Lung (tissue), 12 donors: Measurements from ENCODE around the gene PAPLN. TPM values are rescaled to one million over a fixed set of nuclear protein-coding genes. Genes with fewer than 3 reads are reported as not detected.

ENCODE experiments used
- ATAC-seq: fragments of 200-7000 bp; cut with Tn5 transposase; one replicate; pipeline ENCODE4 v1.9.1; 2020; ENCODE audit warnings: moderate number of reproducible peaks; ENCODE audit not compliant: insufficient read depth, low FRiP score
- DNase-seq, 3 donors: peaks; one replicate each; pipeline ENCODE4 v3.0.0-alpha.2; 2013 to 2017
- H3K27ac ChIP-seq, 2 donors: one replicate each; pipeline ENCODE4 v1.5.1; 2013; ENCODE audit warnings: mild to moderate bottlenecking in 2 of 2, moderate library complexity in 2 of 2, control low read depth in 1 of 2, inconsistent platforms in 1 of 2, low read depth in 1 of 2, low read length in 1 of 2
- H3K27me3 ChIP-seq, 3 donors: one replicate each; pipeline ENCODE4 v1.5.1; 2013; ENCODE audit warnings: low read length in 2 of 3; ENCODE audit not compliant: control insufficient read depth in 3 of 3, insufficient read depth in 3 of 3
- H3K36me3 ChIP-seq, 4 donors: one replicate each; pipeline ENCODE4 v1.5.1; 2013; ENCODE audit warnings: low read length in 4 of 4, mild to moderate bottlenecking in 1 of 4, moderate library complexity in 1 of 4; ENCODE audit not compliant: control insufficient read depth in 4 of 4, insufficient read depth in 4 of 4
- H3K4me1 ChIP-seq, 5 donors: one replicate each; pipeline ENCODE4 v1.5.1; 2013; ENCODE audit warnings: low read length in 5 of 5, mild to moderate bottlenecking in 2 of 5, moderate library complexity in 1 of 5; ENCODE audit not compliant: control insufficient read depth in 5 of 5, insufficient read depth in 5 of 5
- H3K4me3 ChIP-seq: one replicate; pipeline ENCODE4 v1.5.1; 2013; ENCODE audit warnings: mild to moderate bottlenecking, control low read depth, moderate library complexity
- H3K9ac ChIP-seq, 2 donors: one replicate each; pipeline ENCODE4 v1.5.1; 2013; ENCODE audit warnings: low read length in 2 of 2, control low read depth in 1 of 2; ENCODE audit not compliant: insufficient read depth in 1 of 2
- H3K9me3 ChIP-seq, 4 donors: one replicate each; pipeline ENCODE4 v1.5.1; 2013; ENCODE audit warnings: low read length in 3 of 4, mild to moderate bottlenecking in 1 of 4, moderate library complexity in 1 of 4; ENCODE audit not compliant: control insufficient read depth in 4 of 4, insufficient read depth in 3 of 4
- CTCF ChIP-seq: IDR thresholded peaks from 2 replicates; pipeline ENCODE4 v1.5.1; 2012; ENCODE audit warnings: mild to moderate bottlenecking; ENCODE audit errors: control extremely low read depth, extremely low read depth
- WGBS, 2 donors: extraction: QIAGEN DNeasy Blood & Tissue Kit; methylation state at CpG; one replicate each; pipeline ENCODE4 v1.1.7; 2013; 5-methylcytosine and 5-hydroxymethylcytosine counted together
- polyA plus RNA-seq, 2 donors: library from polyadenylated mRNA; stranded (reverse); fragments of 200-250 nt; gene quantifications; one replicate each; pipeline ENCODE4 v1.2.1, GENCODE V29; 2013
- total RNA-seq, 2 donors: library from RNA; depleted of rRNA in 1 of 2; stranded (reverse); fragments of >200 nt in 1 of 2; gene quantifications; one replicate each; pipeline ENCODE4 v1.2.1, GENCODE V29; 2014 to 2021
- donor health status: control.
- donor health status: control.
- donor health status: Bipolar disorder and iron deficiency.
- donor health status: healthy.
- donor health status: DM: yes; HTN: yes; CAD: no.

PAPLN gene
- total and polyA plus RNA-seq, 4 donors = 2.9 to 18.0 (median 8.3) TPM

GRCh38 chr14:73264080-73264884 is 27.0 kb downstream of the PAPLN start:
- Histone ChIP-seq H3K4me1 (peaks cover 0 to 2% (median 0%) of the 10 kb centered on the region in 5 donors), H3K36me3 (peaks cover 0 to 2% (median 0%) of the 10 kb centered on the region in 4 donors), H3K27me3 (no peaks in the 10 kb centered on the region), H3K9me3 (no peaks in the 10 kb centered on the region), H3K27ac (no peak overlapping the region), H3K4me3 (no peak overlapping the region), H3K9ac (no peak overlapping the region)
- TF ChIP-seq CTCF = no peak
- no peak for DNase-seq
- ATAC-seq = no peak
- 89 to 96% methylated on average over 22 to 23 of the region's 23 CpGs for WGBS, 2 donors

- Histone ChIP-seq H3K36me3 (peaks cover 0 to 2% (median 0%) of the 10 kb centered on the region in 4 donors), H3K9me3 (no peaks in the 10 kb centered on the region), H3K4me3 (no peak overlapping the region), H3K9ac (no peak overlapping the region), H3K27ac (no peak overlapping the region), H3K4me1 (peaks cover 0 to 8% (median 4%) of the 10 kb centered on the region in 5 donors), H3K27me3 (no peaks in the 10 kb centered on the region)
- ATAC-seq (no peak), DNase-seq (no peak)
- no peak for TF ChIP-seq CTCF
- WGBS, 2 donors = 86 to 87% methylated on average over 18 of the region's 18 CpGs
These were observed 27.8 kb downstream of the PAPLN start for GRCh38 chr14:73264885-73265720.

- Histone ChIP-seq H3K4me3 (no peak overlapping the region), H3K36me3 (peaks cover 0 to 2% (median 0%) of the 10 kb centered on the region in 4 donors), H3K4me1 (peaks cover 0 to 11% (median 4%) of the 10 kb centered on the region in 5 donors), H3K9ac (no peak overlapping the region), H3K27ac (no peak overlapping the region), H3K9me3 (no peaks in the 10 kb centered on the region), H3K27me3 (no peaks in the 10 kb centered on the region)
- TF ChIP-seq CTCF = no peak
- ATAC-seq (no peak), DNase-seq (no peak)
- 91 to 94% methylated on average over 3 of the region's 3 CpGs for WGBS, 2 donors
These were observed 28.4 kb downstream of the PAPLN start for GRCh38 chr14:73265721-73266046.
